Measurements from ENCODE around the gene GCAT.
"Not testable (repeated sequence)": the region's sequence is repeated elsewhere in the genome, so short reads cannot be mapped to it uniquely, and the experiment has no call there.

Gene GCAT

DNA sequence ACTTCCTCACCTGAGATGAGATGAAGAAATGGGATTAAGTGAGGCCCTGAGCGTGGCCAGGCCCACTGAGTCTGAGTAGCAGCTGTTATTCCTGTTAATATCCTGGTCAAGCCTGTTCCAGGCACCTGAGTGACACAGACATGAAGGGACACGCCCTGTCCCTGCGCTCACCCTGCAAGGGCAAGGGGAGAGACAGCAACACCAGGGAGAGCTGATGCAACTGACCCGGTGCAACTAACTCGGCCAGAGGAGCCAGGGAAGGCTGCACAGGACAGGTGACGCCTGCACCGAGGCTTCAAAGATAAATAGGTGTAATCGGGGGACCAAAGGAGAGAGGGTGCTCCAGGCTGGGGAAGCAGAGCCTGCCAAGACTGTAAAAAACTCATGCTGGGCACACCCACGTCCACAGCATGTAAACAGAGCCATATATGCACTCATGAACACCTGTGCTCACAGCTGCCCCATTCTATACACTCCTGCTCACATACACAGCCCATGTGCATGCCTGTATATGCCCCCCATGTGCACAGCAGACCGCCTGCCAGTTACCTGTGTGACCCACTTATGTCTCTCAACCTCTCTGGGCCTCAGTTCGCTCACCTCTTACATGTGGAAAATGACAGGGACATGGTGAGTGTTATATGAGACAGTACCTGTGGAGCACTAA is 22.8 kb upstream of the GCAT start:
- H3K4me3 ChIP-seq (ENCODE audit: low read depth in 1 of 2, low read length in 2 of 2) = no peak overlapping the region
- no peaks in the 10 kb centered on the region for H3K36me3 ChIP-seq (ENCODE audit: insufficient read depth, low read length)
- no peaks in the 10 kb centered on the region for H3K9me3 ChIP-seq (ENCODE audit: low read length)
- H3K27ac ChIP-seq (ENCODE audit: low read depth, low read length) = no peak overlapping the region
- H3K27me3 ChIP-seq (ENCODE audit: control insufficient read depth in 1 of 2, insufficient read depth in 2 of 2, low read length in 2 of 2) = no peaks in the 10 kb centered on the region
- no peaks in the 10 kb centered on the region for H3K4me1 ChIP-seq (ENCODE audit: insufficient read depth, low read length)
- H3K9ac ChIP-seq (ENCODE audit: low read length) = no peak overlapping the region

DNA sequence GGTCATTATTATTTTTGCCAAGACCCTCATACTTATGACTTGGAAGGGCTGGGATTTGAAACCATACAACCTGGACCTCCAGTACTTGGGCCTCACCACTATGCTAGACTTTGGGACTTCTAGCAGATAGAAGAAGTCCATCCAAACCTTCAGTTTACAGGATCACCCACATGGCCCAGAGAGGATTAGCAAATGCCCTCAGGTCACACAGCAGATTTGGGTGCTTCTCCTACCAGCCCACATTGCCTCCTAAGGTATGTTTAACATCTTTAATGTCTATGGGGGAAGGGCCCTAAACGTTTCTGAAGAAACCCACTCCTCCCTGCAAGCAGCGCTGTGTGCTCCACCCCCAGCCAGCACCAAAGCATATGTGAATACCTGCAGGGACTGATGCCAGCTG is 17.5 kb upstream of the GCAT start:
- no peaks in the 10 kb centered on the region for H3K4me1 ChIP-seq (ENCODE audit: insufficient read depth, low read length)
- no peak overlapping the region for H3K9ac ChIP-seq (ENCODE audit: low read length)

DNA sequence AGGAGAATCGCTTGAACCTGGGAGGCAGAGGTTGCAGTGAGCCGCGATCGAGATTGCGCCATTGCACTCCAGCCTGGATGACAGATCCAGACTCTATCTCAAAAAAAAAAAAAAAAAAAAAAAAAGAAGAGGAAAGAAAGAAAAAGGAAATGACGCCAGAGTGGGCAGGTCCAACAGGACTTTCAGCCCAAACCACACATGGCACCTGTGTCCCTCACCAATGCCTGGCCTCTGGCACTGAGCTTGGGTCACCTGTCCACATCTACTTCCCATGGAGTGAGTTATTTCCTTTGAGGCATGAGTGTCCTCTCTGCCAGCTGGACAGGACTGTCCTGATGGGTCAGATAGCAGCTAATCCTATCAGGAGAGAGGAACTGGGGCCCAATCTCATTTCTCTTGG is 15.2 kb upstream of the GCAT start:
- Histone ChIP-seq H3K9ac (ENCODE audit: low read length) (no peak overlapping the region), H3K9me3 (ENCODE audit: low read length) (no peaks in the 10 kb centered on the region), H3K4me1 (ENCODE audit: insufficient read depth, low read length) (no peaks in the 10 kb centered on the region), H3K27ac (ENCODE audit: low read depth, low read length) (no peak overlapping the region), H3K36me3 (ENCODE audit: insufficient read depth, low read length) (no peaks in the 10 kb centered on the region), H3K27me3 (ENCODE audit: control insufficient read depth in 1 of 2, insufficient read depth in 2 of 2, low read length in 2 of 2) (no peaks in the 10 kb centered on the region), H3K4me3 (ENCODE audit: low read depth in 1 of 2, low read length in 2 of 2) (no peak overlapping the region)

More for the DNA sequence above, 17.5 kb upstream of the GCAT start:
- Histone ChIP-seq H3K9me3 (ENCODE audit: low read length) (no peaks in the 10 kb centered on the region), H3K36me3 (ENCODE audit: insufficient read depth, low read length) (no peaks in the 10 kb centered on the region), H3K4me3 (ENCODE audit: low read depth in 1 of 2, low read length in 2 of 2) (no peak overlapping the region), H3K27me3 (ENCODE audit: control insufficient read depth in 1 of 2, insufficient read depth in 2 of 2, low read length in 2 of 2) (no peaks in the 10 kb centered on the region), H3K27ac (ENCODE audit: low read depth, low read length) (no peak overlapping the region)

DNA sequence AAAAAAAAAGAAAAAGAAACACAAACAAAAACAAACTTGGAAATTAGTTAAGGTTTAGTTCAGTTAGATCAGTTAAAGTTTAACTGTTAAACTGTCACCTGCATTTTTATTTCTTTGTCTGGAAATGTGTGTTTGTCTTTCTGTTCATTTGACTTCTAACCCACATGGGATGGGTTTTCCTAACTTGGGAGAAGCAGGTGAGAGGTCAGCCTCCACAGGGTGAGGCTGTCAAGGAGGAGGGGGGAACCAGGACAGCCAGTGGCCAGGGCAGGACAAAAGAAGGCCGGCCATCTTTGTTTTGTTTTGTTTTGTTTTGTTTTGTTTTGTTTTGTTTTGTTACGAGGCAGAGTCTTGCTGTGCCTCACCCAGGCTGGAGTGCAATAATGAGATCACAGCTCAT is 13.4 kb upstream of the GCAT start:
- H3K9me3 ChIP-seq (ENCODE audit: low read length) = no peaks in the 10 kb centered on the region
- no peak overlapping the region for H3K27ac ChIP-seq (ENCODE audit: low read depth, low read length)
- no peak overlapping the region for H3K4me3 ChIP-seq (ENCODE audit: low read depth in 1 of 2, low read length in 2 of 2)
- no peak overlapping the region for H3K9ac ChIP-seq (ENCODE audit: low read length)
- H3K36me3 ChIP-seq (ENCODE audit: insufficient read depth, low read length) = no peaks in the 10 kb centered on the region
- H3K27me3 ChIP-seq (ENCODE audit: control insufficient read depth in 1 of 2, insufficient read depth in 2 of 2, low read length in 2 of 2) = no peaks in the 10 kb centered on the region
- no peaks in the 10 kb centered on the region for H3K4me1 ChIP-seq (ENCODE audit: insufficient read depth, low read length)

DNA sequence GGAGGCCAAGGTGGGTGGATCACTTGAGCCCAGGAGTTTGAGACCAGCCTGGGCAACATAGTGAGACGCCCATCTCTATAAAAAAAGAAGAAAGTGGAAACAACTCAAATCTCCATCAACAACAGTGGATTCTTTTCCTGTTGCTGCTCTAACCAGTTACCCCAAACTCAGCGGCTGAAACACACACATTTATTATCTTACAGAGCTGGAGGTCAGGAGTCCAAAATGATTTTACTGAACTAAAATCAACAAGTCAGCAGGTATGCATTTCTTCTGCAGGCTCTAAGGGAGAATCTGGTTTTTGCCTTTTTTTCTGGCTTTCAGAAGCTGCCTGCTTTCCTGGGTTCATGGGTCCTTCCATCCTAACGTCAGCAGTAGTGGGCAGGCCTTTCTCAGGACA is 11.7 kb upstream of the GCAT start:
- Histone ChIP-seq H3K27me3 (ENCODE audit: control insufficient read depth in 1 of 2, insufficient read depth in 2 of 2, low read length in 2 of 2) (no peaks in the 10 kb centered on the region), H3K27ac (ENCODE audit: low read depth, low read length) (no peak overlapping the region), H3K4me1 (ENCODE audit: insufficient read depth, low read length) (no peaks in the 10 kb centered on the region), H3K9me3 (ENCODE audit: low read length) (no peaks in the 10 kb centered on the region), H3K36me3 (ENCODE audit: insufficient read depth, low read length) (no peaks in the 10 kb centered on the region), H3K4me3 (ENCODE audit: low read depth in 1 of 2, low read length in 2 of 2) (no peak overlapping the region), H3K9ac (ENCODE audit: low read length) (no peak overlapping the region)

DNA sequence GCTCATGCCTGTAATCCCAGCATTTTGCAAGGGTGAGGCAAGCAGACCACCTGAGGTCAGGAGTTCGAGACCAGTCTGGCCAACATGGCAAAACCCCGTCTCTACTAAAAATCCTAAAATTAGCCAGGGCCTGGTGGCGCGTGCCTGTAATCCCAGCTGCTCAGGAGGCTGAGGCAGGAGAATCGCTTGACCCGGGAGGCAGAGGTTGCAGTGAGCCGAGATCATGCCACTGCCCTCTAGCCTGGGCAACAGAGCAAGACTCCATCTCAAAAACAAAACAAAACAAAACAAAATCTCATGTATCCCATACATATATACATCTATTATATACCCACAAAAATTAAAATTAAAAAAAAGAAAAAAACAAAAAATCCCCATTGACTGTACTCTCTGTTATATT is 10.5 kb upstream of the GCAT start:
- not testable (repeated sequence) for H3K9ac ChIP-seq (ENCODE audit: low read length); H3K27ac ChIP-seq (ENCODE audit: low read depth, low read length); H3K4me3 ChIP-seq (ENCODE audit: low read depth in 1 of 2, low read length in 2 of 2); H3K27me3 ChIP-seq (ENCODE audit: control insufficient read depth in 1 of 2, insufficient read depth in 2 of 2, low read length in 2 of 2); H3K4me1 ChIP-seq (ENCODE audit: insufficient read depth, low read length); H3K9me3 ChIP-seq (ENCODE audit: low read length); H3K36me3 ChIP-seq (ENCODE audit: insufficient read depth, low read length)

DNA sequence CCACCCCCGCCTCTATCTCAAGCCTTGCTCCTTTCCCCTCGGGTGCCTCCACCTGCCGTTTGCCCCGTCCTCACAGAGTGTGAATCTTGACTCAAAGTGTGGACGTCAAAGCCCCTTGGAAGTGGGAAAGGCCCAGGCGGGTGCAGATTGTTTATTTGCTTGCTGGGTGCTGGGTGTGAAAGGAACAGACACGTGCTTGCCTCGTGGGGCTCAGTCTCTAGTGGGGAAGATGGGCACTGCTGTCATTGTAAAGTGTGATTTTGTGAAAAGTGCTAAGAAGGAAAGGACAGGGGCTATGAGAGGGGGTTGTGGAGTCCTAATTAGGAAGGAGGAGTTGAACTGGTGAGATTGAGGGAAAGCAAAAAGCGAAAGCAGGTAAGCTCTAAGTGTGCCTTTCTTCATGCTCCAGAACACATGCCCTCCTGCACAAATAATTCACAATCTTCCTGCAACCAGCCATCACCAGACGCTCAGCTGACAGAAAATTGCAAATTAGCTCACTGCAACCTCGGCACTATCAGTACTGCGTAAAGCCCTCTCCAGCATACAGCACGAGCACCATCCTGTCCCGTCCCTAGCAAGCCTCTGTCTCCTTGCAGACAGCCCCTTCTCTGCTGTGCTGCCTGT is 9.7 kb upstream of the GCAT start:
- H3K27ac ChIP-seq (ENCODE audit: low read depth, low read length) = no peak overlapping the region
- peaks cover 8% of the 10 kb centered on the region for H3K4me1 ChIP-seq (ENCODE audit: insufficient read depth, low read length)
- H3K9me3 ChIP-seq (ENCODE audit: low read length) = no peaks in the 10 kb centered on the region
- no peaks in the 10 kb centered on the region for H3K27me3 ChIP-seq (ENCODE audit: control insufficient read depth in 1 of 2, insufficient read depth in 2 of 2, low read length in 2 of 2)
- no peak overlapping the region for H3K4me3 ChIP-seq (ENCODE audit: low read depth in 1 of 2, low read length in 2 of 2)
- no peak overlapping the region for H3K9ac ChIP-seq (ENCODE audit: low read length)
- no peaks in the 10 kb centered on the region for H3K36me3 ChIP-seq (ENCODE audit: insufficient read depth, low read length)

DNA sequence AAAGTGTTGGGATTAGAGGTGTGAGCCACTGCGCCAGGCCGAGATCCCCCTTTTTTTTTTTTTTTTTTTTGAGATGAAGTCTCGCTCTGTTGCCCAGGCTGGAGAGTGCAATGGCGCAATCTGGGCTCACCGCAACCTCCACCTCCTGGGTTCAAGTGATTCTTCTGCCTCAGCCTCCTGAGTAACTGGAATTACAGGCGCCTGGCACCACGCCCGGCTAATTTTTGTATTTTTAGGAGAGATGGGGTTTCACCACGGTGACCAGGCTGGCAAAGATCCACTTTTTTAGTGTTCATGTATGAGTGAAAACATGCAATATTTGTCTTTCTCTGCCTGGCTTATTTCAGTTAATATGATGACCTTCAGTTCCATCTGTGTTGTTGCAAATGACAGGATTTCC is 7.8 kb upstream of the GCAT start:
- H3K4me3 ChIP-seq (ENCODE audit: low read depth in 1 of 2, low read length in 2 of 2); H3K9ac ChIP-seq (ENCODE audit: low read length); H3K9me3 ChIP-seq (ENCODE audit: low read length); H3K27ac ChIP-seq (ENCODE audit: low read depth, low read length); H3K27me3 ChIP-seq (ENCODE audit: control insufficient read depth in 1 of 2, insufficient read depth in 2 of 2, low read length in 2 of 2); H3K36me3 ChIP-seq (ENCODE audit: insufficient read depth, low read length): not testable (repeated sequence)
- H3K4me1 ChIP-seq (ENCODE audit: insufficient read depth, low read length) = peaks cover 21% of the 10 kb centered on the region

DNA sequence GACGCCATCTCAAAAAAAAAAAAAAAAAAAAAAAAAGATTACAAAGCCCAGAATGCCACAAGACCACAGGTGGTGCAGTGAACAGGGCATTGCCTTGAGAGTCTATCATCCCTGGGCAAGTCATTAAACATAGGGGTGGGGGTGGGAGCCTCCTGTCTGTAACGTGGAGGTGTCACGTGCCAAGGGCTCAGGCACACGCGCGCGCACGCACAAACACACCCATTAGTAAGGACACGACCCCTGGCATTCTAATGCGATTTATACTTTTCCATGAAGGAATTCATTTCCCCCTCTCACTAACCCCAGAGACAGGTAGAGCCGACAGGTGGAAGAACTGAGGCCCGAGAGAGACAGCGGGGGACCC is 5.8 kb upstream of the GCAT start:
- Histone ChIP-seq H3K27ac (ENCODE audit: low read depth, low read length) (peak overlapping the region; percentile 68), H3K9ac (ENCODE audit: low read length) (no peak overlapping the region), H3K36me3 (ENCODE audit: insufficient read depth, low read length) (no peaks in the 10 kb centered on the region), H3K27me3 (ENCODE audit: control insufficient read depth in 1 of 2, insufficient read depth in 2 of 2, low read length in 2 of 2) (no peaks in the 10 kb centered on the region), H3K4me3 (ENCODE audit: low read depth in 1 of 2, low read length in 2 of 2) (peak overlapping the region; percentile 53 to 75), H3K9me3 (ENCODE audit: low read length) (no peaks in the 10 kb centered on the region), H3K4me1 (ENCODE audit: insufficient read depth, low read length) (peaks cover 36% of the 10 kb centered on the region)

DNA sequence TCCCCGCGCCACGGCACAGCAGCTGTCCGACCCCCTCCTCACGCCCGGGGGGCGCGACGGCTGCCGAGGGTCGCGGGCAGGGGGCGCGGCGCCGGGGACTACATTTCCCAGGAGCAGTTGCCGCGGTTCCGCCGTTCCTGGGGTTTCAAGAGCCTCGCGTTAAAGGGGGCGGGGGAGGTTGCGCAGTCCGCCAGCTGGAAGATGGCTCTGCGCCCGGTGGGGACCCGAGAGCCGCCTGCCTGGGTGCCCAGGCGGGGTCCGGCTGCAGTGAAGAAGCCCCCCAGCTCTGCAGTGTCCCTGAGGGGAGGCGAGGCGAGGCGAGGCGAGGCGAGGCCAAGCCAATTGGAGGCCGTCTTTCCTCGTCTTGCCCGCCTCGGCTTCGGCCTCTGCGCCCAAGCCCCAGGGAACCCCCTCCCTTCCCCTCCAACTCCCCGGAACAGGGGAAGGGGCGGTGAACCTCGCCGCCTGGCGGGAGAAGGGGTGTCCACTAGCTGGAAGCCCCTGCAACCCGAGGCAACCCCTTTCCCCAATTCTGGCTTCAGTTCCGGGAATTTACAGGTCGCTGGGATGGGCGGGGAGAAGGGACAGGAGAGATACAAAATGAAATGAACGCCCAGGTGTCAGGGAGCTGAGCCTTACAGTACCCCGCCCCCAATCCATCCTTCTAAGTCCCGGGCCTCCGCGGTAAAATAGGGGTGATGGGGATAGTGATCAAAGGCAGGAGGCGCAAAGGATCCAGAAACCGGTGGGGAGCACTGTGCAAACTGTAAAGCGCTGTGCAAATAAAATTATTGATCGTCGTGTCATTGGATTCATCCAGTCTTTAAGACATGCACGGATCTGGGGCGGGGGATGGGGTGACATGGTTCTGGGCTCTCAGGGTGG is 5.2 kb upstream of the GCAT start:
- Histone ChIP-seq H3K27me3 (ENCODE audit: control insufficient read depth in 1 of 2, insufficient read depth in 2 of 2, low read length in 2 of 2) (no peaks in the 10 kb centered on the region), H3K36me3 (ENCODE audit: insufficient read depth, low read length) (no peaks in the 10 kb centered on the region), H3K27ac (ENCODE audit: low read depth, low read length) (peak overlapping the region; percentile 74), H3K4me3 (ENCODE audit: low read depth in 1 of 2, low read length in 2 of 2) (peak overlapping the region; percentile 53 to 75), H3K9ac (ENCODE audit: low read length) (peak overlapping the region; percentile 36), H3K9me3 (ENCODE audit: low read length) (no peaks in the 10 kb centered on the region), H3K4me1 (ENCODE audit: insufficient read depth, low read length) (peaks cover 36% of the 10 kb centered on the region)

DNA sequence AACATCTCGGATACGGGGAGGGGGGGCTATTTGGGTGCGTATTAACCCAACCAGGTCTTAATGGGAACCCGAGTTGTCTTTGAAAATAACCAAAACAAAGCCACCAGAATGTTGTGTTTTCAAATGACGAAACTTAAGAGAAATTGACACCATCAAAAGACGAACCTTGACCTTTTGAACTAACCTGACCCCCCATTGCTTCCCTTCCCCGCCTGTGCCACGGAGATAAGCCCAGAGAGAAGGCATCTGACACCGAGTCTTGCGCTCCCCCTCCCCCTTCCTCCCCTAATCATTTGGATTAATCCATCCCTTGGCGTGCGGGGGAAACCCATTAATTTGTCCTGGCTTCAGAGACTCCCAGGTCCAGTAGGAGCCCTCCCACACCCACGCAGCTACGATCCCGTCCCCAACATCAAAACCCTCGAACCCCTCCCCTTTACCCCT is 4.5 kb upstream of the GCAT start:
- peak overlapping the region in 1 of 2 donors; percentile 75 for H3K4me3 ChIP-seq (ENCODE audit: low read depth in 1 of 2, low read length in 2 of 2)
- no peaks in the 10 kb centered on the region for H3K27me3 ChIP-seq (ENCODE audit: control insufficient read depth in 1 of 2, insufficient read depth in 2 of 2, low read length in 2 of 2)
- peaks cover 39% of the 10 kb centered on the region for H3K4me1 ChIP-seq (ENCODE audit: insufficient read depth, low read length)
- H3K27ac ChIP-seq (ENCODE audit: low read depth, low read length) = peak overlapping the region; percentile 74
- H3K36me3 ChIP-seq (ENCODE audit: insufficient read depth, low read length) = no peaks in the 10 kb centered on the region
- peak overlapping the region; percentile 36 for H3K9ac ChIP-seq (ENCODE audit: low read length)
- no peaks in the 10 kb centered on the region for H3K9me3 ChIP-seq (ENCODE audit: low read length)
